Measurements from ENCODE around the gene EXPH5. TPM values are rescaled to one million over a fixed set of nuclear protein-coding genes. Genes with fewer than 3 reads are reported as not detected.

The EXPH5 gene
- total and polyA plus RNA-seq, 2 of the 8 experiments (the other 6 are each of a cell fraction or from before 2014, with no cell fraction given): 1.1 to 11.5 TPM

DNA sequence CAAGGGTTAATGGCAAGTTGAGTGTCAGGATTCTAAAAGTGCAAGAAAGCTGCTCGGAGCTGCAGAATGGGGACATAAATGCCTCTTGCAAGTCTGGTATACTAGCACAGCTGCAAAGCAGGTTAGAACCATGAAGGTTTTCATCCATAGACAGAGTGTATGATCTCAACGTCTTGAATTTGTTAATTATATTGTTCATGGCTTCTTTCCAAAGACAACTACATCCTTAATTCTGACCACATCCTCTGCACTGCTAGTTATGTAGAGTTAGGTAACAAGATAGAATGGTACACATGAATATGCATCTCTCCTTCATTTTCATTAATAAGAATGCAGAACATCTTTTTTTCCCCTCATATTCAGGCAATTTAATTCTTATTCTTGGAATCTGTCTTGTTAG lies 34.2 kb downstream of the EXPH5 start (continued):
- TF ChIP-seq BCL11A (IDR thresholded peaks at IDR 0.05; ENCODE audit: low read depth in 2 of 2, low read length in 2 of 2) (no peak), SIRT6 (IDR thresholded peaks at IDR 0.05; ENCODE audit: low read length) (no peak), ZNF274 (IDR thresholded peaks at IDR 0.05; ENCODE audit: borderline replicate concordance, extremely low read depth, low read length) (no peak)
